Measurements from ENCODE around the gene ANKS1B.

- TF ChIP-seq ZNF70 (CRISPR knock-in tag; IDR thresholded peaks at IDR 0.05), result no peak
- TF ChIP-seq SNAI2 (CRISPR knock-in tag; IDR thresholded peaks at IDR 0.05), result no peak
- no peak for TF ChIP-seq ESRRG (CRISPR knock-in tag; IDR thresholded peaks at IDR 0.05)
- no peak for TF ChIP-seq PATZ1 (CRISPR knock-in tag; IDR thresholded peaks at IDR 0.05; ENCODE audit: borderline replicate concordance)
- TF ChIP-seq ARNTL (CRISPR knock-in tag; IDR thresholded peaks at IDR 0.05; ENCODE audit: borderline replicate concordance, low read depth), result no peak
- no peak for TF ChIP-seq CREB5 (CRISPR knock-in tag; IDR thresholded peaks at IDR 0.05; ENCODE audit: low read depth)
- no peak for TF ChIP-seq ZFP30 (CRISPR knock-in tag; IDR thresholded peaks at IDR 0.05)
These were observed 948.9 kb downstream of the ANKS1B start for GRCh38 chr12:99035803-99036202.
